GM19025 (cell line): ENCODE data around the gene EGFL6.
A peak's percentile ranks its signal among the peaks of the same experiment; 100 is the strongest.
"Not testable (repeated sequence)": the region's sequence is repeated elsewhere in the genome, so short reads cannot be mapped to it uniquely, and the experiment has no call there.

Source experiments
- ATAC-seq: cut with Tn5 transposase; IDR thresholded peaks from one replicate; pipeline ENCODE4 v1.9.1; 2021; ENCODE audit warnings: mild to moderate bottlenecking, low read depth, moderate library complexity; ENCODE audit not compliant: unreplicated experiment

EGFL6 gene

GRCh38 chrX:13587786-13588477 is 18.5 kb downstream of the EGFL6 start:
- no peak for ATAC-seq

DNA sequence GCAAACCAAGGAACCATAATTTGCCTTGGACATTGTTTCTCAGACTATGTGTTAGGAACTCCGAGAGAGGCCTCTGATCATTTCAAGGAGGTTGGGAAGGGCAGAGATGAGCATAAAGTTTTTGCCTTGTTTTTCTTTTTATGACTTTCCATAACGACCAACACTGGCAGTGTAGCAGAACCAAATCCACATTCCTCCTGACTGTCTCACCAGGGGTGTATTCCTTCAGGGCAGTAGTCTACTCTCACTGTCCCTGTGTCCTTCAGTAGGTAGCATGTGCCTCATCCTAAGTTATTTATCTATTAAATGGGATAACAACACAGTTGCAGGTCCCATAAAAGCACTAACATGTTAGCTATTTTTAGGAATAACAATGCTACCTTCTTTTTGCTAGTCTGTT is 20.8 kb downstream of the EGFL6 start:
- ATAC-seq, result no peak

- no peak for ATAC-seq
Observed at GRCh38 chrX:13590914-13591313, 21.5 kb downstream of the EGFL6 start.

DNA sequence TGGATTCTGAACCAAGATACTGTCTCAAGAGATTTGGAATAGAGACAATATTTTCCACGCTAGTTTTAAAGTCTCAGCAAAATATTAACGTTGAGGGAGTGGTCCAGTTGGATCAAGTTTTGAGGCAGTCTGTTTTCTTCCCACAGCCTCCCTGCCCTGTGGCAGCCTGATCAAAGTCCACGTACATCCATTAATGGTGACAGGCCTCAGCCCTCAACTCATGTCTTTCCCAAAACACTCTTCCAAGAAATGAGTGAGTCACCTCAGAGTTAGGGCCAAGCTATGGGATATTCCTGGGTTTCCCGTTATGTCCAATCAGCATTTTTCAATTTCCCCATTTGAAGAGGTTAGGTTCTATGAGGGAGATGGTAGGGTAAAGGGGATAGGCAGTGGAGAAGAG is 28.5 kb downstream of the EGFL6 start:
- ATAC-seq, result no peak

- ATAC-seq, result no peak
Observed at GRCh38 chrX:13598877-13599276, 29.5 kb downstream of the EGFL6 start.

DNA sequence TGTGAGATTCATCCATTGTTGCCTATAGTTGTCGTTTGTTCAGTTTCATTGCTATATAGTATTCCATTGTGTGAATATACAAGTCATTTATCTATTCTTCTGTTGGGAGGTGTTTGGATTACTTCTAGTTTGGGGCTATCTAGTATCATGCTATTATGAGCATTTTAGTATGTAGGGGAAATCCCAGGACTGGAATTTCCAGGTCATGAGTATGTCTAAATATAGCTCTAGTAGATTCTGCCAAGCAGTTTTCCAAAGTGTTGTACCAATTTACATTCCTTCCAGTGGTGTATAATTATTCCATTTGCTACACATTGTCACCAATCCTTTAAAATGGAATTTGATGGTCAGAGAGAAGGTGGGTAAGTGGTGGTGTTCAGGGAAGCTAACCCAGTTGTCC is 30.1 kb downstream of the EGFL6 start:
- ATAC-seq, result no peak

DNA sequence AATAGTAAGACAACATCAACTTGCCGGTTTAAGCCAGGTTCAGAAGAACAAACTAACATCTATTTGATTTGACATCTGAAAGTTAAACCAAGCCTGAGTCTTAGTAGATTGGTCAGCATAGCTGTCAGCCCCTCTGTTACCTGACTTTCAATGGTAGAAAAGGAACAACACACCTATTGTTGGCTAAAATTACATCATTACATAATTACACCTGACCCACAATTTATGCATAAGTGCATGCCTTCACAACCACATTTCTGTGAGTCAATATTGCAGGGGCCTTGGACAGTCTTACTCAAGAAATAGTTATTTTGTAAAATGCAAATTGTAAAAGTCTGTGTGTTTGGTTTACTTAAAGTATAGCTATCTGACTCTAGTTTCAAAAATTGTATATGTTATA is 36.2 kb downstream of the EGFL6 start:
- ATAC-seq, result no peak

DNA sequence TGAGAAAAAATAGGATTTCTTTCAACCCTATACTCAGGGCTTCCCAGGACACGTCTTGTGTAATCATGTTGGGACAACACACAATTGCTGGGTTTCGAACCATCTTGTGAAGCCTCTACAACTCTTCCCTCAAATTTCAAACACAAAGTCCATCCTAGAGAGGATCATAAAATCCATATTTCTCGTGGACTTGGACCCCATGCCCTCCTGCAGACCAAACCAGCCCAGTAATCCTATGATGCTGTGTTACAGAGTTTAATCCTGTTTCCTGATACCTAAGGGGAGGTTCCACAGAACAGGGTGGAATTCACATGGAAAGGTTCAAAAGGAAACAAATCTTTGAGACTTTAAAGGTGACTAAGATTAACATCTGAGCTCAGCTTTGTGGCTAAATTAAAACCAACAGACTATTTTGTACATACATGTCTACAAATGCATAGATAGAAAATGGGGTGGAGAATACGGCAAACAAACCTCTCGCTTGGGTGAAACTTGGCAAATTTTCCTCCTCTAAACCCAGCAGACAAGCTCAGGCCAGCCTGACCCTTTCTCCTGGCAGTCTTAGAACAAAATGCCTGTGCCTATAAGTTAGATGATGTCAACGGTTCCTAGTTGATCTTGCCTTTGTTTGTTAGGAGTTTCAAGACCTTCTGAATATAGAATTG is 38.1 kb downstream of the EGFL6 start:
- no peak for ATAC-seq

DNA sequence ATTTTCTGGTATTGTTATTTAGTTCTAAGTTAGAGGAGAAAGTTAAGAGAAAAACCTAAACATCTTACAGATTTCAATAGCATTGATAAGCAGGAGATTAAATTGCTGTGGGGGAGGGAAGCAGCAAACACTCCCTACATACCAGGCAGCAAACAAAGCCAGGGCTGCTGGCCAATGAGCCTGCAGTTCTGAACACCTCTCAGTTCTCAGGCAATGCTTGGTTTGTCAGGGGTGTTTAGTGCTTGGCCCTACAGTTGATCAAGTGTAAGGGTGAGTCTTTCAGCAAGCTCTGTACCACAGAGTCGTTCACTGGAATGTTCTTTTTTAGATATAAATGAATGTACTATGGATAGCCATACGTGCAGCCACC is 38.6 kb downstream of the EGFL6 start:
- no peak for ATAC-seq

DNA sequence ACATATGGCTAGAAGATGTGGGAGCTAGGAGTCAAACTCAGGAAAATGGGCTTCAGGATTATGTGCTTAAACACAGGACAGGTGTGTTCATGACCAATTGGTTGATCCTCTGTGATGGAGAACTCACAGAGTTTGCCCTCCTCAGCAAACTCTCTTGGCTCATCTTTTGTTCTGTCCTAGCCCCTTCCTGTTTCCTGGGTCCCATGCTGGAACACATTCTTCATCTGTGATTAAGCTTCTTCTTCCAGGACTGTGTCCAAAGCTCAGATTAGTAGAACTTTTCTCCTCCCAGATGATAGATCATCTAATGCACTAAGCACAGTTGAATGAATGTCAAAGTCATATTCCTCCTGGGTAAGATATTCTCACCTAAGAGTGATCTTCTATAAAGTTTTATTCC is 44.8 kb downstream of the EGFL6 start:
- no peak for ATAC-seq

GRCh38 chrX:13620207-13620606 is 50.8 kb downstream of the EGFL6 start:
- ATAC-seq, result peak; percentile 61

DNA sequence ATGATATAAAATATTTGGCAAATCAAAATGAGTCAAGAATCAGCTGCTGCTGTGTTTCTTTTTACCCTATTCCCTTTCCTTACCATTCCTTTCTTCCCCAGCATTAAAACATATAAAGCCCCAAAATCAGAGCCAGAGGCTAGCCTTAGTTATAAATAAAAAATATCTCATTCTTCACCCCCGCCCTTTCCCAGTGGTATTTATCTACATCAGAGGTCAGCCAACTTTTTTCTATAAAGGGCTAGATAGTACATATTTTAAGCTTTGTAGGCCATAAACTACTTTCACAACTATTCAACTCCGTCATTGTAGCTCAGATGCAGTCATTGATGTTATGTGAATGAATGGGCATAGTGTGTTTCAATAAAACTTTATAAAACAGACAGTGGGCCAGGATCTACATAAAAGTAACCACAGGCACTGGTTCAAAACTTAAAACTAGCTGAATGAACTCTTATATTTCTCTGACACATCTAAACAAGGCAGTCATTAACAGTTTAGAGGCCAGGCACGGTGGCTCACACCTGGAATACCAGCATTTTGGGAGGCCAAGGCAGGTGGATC is 53.1 kb downstream of the EGFL6 start:
- ATAC-seq, result no peak

GRCh38 chrX:13627306-13627705 is 57.9 kb downstream of the EGFL6 start:
- no peak for ATAC-seq

DNA sequence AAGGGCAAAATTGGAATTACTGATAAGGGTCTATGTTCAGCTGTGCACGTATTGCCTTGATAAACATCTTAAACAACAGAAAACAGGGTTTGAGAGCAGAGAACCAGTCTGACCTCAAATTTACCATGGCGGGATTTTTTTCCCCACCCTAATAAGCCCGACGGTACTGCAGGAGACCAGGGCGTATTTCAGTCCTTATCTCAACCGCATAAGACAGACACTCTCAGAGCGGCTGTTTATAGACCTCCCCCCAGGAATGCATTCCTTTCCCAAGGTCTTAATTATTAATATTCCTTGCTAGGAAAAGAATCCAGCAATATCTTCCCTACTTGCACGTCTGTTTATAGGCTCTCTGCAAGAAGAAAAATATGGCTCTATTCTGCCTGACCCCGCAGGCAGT is 67.8 kb downstream of the EGFL6 start:
- ATAC-seq, result not testable (repeated sequence)

GRCh38 chrX:13638021-13638420 is 68.6 kb downstream of the EGFL6 start:
- no peak for ATAC-seq

DNA sequence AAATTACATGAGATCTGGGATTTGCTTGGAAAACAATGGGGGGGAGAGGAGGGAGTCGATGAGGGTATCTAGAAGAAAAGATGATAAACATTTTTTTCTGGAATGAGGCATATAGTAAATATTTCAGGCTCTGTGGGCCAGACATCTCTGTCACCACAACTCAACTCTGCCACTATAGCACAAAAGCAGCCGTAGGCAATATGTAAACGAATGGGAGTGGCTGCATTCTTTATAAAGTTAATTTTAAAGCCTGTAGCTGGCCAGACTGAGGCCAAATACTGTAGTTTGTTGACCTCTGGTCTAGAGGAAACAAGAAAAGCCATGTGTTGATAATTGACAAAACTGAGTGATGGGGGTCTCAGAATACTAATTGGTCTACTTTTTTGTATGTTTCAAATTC is 69.4 kb downstream of the EGFL6 start:
- ATAC-seq, result no peak

GRCh38 chrX:13641684-13642083 is 72.3 kb downstream of the EGFL6 start:
- not testable (repeated sequence) for ATAC-seq

GRCh38 chrX:13645464-13646153 is 76.2 kb downstream of the EGFL6 start:
- ATAC-seq, result no peak

- no peak for ATAC-seq
Observed at GRCh38 chrX:13646154-13646549, 76.8 kb downstream of the EGFL6 start.

DNA sequence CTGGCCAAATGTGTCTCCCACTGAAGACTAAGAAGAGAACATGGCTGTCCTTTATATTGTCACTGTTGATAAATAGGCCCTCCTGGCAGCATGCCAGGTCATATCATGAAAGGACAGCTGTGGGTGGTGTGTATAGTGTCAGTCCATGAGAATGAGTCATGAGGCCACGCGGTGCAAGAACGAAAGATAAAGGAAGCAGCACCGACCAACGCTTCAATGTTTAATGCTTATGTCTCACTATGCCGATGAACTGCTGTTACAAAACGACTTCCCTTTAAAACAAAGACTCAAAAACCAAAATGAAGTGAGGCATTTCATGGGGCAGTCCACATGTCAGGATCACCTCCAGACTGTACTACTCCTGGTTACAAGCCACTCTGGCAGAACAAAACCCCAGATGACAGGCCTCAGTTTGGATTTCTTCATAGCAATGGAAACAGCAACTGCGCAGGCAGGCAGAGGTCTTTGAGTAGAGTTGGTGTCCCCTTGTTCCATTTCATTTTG is 78.4 kb downstream of the EGFL6 start:
- ATAC-seq, result no peak

GRCh38 chrX:13648336-13648735 is 78.9 kb downstream of the EGFL6 start:
- not testable (repeated sequence) for ATAC-seq
